Panc1 (cell line): ENCODE measurements around the gene ALDH3A1. TPM values are rescaled to one million over a fixed set of nuclear protein-coding genes. Genes with fewer than 3 reads are reported as not detected.

Source experiments
- ATAC-seq: fragments of 200-7000 bp; cut with Tn5 transposase; 2 replicates; pipeline ENCODE4 v1.9.1; 2020; ENCODE audit warnings: mild to moderate bottlenecking, moderate library complexity
- BruUV-seq: library from RNA; stranded (reverse); fragments of 400-500 nt; replicated peaks from 2 replicates; lab custom pipeline; 2021; lab: Mats Ljungman, UMichigan
- CTCF ChIA-PET: fragments of 300-600 bp; sonication (Branson Sonifier 250); formaldehyde crosslinking; loops from one replicate; lab custom pipeline; 2022; ENCODE audit warnings: antibody characterized with exemption; lab: Charles Lee
- POLR2A ChIA-PET: fragments of 300-600 bp; sonication (Branson Sonifier 250); formaldehyde crosslinking; loops from one replicate; lab custom pipeline; 2022; ENCODE audit warnings: antibody characterized with exemption; lab: Charles Lee
- DNase-seq: peaks from one replicate; pipeline ENCODE4 v3.0.0-alpha.2; 2010; ENCODE audit warnings: low read depth, low spot score
- H3K27ac ChIP-seq: 2 replicates; pipeline ENCODE4 v1.5.1; 2011; ENCODE audit warnings: mild to moderate bottlenecking, low read length, inconsistent platforms
- H3K27me3 ChIP-seq: fragments of 200-500 bp; sonication (Bioruptor generic); 2 replicates; pipeline ENCODE4 v1.6.0; 2014; ENCODE audit warnings: low read length, inconsistent platforms; ENCODE audit not compliant: control insufficient read depth, insufficient read depth
- H3K36me3 ChIP-seq: fragments of 200-500 bp; sonication (Bioruptor generic); 2 replicates; pipeline ENCODE4 v1.5.1; 2014; ENCODE audit warnings: inconsistent platforms, mild to moderate bottlenecking, low read length, moderate library complexity; ENCODE audit not compliant: control insufficient read depth, insufficient read depth
- H3K4me1 ChIP-seq: 2 replicates; pipeline ENCODE4 v1.5.1; 2011; ENCODE audit warnings: inconsistent platforms, mild to moderate bottlenecking, low read length, moderate library complexity; ENCODE audit not compliant: control insufficient read depth, insufficient read depth
- H3K4me3 ChIP-seq, 2 experiments: 2 replicates each; pipeline ENCODE4 v1.5.1; 2011 to 2012; ENCODE audit warnings: low read depth in 2 of 2, low read length in 2 of 2, mild to moderate bottlenecking in 2 of 2, inconsistent platforms in 1 of 2, moderate library complexity in 1 of 2
- H3K9me3 ChIP-seq: fragments of 200-500 bp; sonication (Bioruptor generic); 2 replicates; pipeline ENCODE4 v1.5.1; 2014; ENCODE audit warnings: low read depth, mild to moderate bottlenecking, inconsistent platforms, low read length, moderate library complexity; ENCODE audit not compliant: control insufficient read depth, insufficient read depth
- CTCF ChIP-seq: fragments of 450-650 bp; IDR thresholded peaks from 2 replicates; pipeline ENCODE4 v1.5.1; 2017; ENCODE audit warnings: mild to moderate bottlenecking
- POLR2AphosphoS5 ChIP-seq: IDR thresholded peaks from 2 replicates; pipeline ENCODE4 v1.6.1; 2012; ENCODE audit warnings: mild to moderate bottlenecking, low read depth, low read length, moderate library complexity
- REST ChIP-seq, 2 experiments: IDR thresholded peaks; 2 replicates each; pipeline ENCODE4 v1.6.1; 2011 to 2012; ENCODE audit warnings: low read depth in 2 of 2, control low read depth in 1 of 2, low read length in 1 of 2, mild to moderate bottlenecking in 1 of 2, moderate library complexity in 1 of 2; ENCODE audit not compliant: insufficient read depth in 1 of 2
- SIN3A ChIP-seq: IDR thresholded peaks from 2 replicates; pipeline ENCODE4 v1.6.1; 2012; ENCODE audit warnings: low read depth, mild to moderate bottlenecking, low read length, moderate library complexity, borderline replicate concordance; ENCODE audit not compliant: insufficient read depth
- TCF7L2 ChIP-seq: IDR thresholded peaks from 2 replicates; pipeline ENCODE4 v1.6.1; 2011; ENCODE audit warnings: mild to moderate bottlenecking, low read depth, low read length, inconsistent platforms
- in situ Hi-C: cut with HindIII; loops from 2 replicates; pipeline ENCODE4 v1.10.0; 2016; ENCODE audit warnings: low sequenced_read_pairs, low pct_unique_long_range_greater_than_20kb
- intact Hi-C: fragments of 100-400 bp; cut with micrococcal nuclease; formaldehyde crosslinking; loops from one replicate; pipeline ENCODE4 v1.10.0; 2022; ENCODE audit not compliant: unreplicated experiment
- total RNA-seq: library from RNA; stranded (reverse); gene quantifications from one replicate; pipeline ENCODE4 v1.2.1, GENCODE V29; 2021; ENCODE audit not compliant: unreplicated experiment

ALDH3A1 gene
- total RNA-seq, 1 experiment from 2014 or later = 0.21 TPM

GRCh38 chr17:19755392-19755791, 7.3 kb upstream of the ALDH3A1 start:
- no peak for ATAC-seq
- Histone ChIP-seq H3K27ac (no peak overlapping the region), H3K9me3 (no peaks in the 10 kb centered on the region), H3K4me1 (peaks cover 13% of the 10 kb centered on the region), H3K4me3 (no peak overlapping the region), H3K36me3 (no peaks in the 10 kb centered on the region), H3K27me3 (no peaks in the 10 kb centered on the region)
- no peak for TF ChIP-seq POLR2AphosphoS5
- no peak for TF ChIP-seq SIN3A
- TF ChIP-seq REST (IDR thresholded peaks at IDR 0.05; ENCODE audit: insufficient read depth in 1 of 2, low read depth in 2 of 2, low read length in 1 of 2) = no peak
- TF ChIP-seq TCF7L2 = no peak
- no peak for TF ChIP-seq CTCF
- DNase-seq = no peak
- in situ Hi-C loops = no loop called here
- ChIA-PET POLR2A (no interaction called here), CTCF (no interaction called here)
- no TSS peak for BruUV-seq
- intact Hi-C loops = no loop called here

GRCh38 chr17:19753661-19754463, 5.8 kb upstream of the ALDH3A1 start:
- peak overlapping the region; percentile 59 for H3K27ac ChIP-seq
- H3K9me3 ChIP-seq = no peaks in the 10 kb centered on the region
- in situ Hi-C loops = no loop called here
- intact Hi-C loops = no loop called here
- CTCF ChIA-PET = interaction anchor here (0.6 to 1.6 kb wide), 4 partner anchors 8 to 220 kb away, joined by 3 to 7 read pairs (median 4); partner anchors contain the start of gene SLC47A1
- BruUV-seq = no TSS peak
- ATAC-seq = peak; percentile 87
- H3K4me1 ChIP-seq = peaks cover 13% of the 10 kb centered on the region
- no peak for DNase-seq
- POLR2A ChIA-PET = no interaction called here
- H3K27me3 ChIP-seq = no peaks in the 10 kb centered on the region
- H3K36me3 ChIP-seq = no peaks in the 10 kb centered on the region
- TF ChIP-seq CTCF (peak; percentile 91), POLR2AphosphoS5 (no peak)
- H3K4me3 ChIP-seq = no peak overlapping the region
